ENCODE measurements around the gene FHIP1B.

FHIP1B gene

GRCh38 chr11:6200975-6201374 lies 33.5 kb downstream of the FHIP1B start:
- H3K79me2 ChIP-seq (ENCODE audit: insufficient read depth, low read length), result no peaks in the 10 kb centered on the region
- ATAC-seq (ENCODE audit: insufficient read depth, low read depth) (no peak), DNase-seq (no peak)
- H3K4me3 ChIP-seq (ENCODE audit: low read depth in 1 of 2, low read length in 2 of 2), result no peak overlapping the region
- H2AFZ ChIP-seq (ENCODE audit: low read depth, low read length), result no peak overlapping the region
- 0 out of 2 replicates have a peak, but pooled peaks cover 5% of the 10 kb centered on the region for H3K36me3 ChIP-seq (ENCODE audit: insufficient read depth, low read length)
- H3K9ac ChIP-seq (ENCODE audit: low read depth, low read length), result no peak overlapping the region
- no peaks in the 10 kb centered on the region for H3K4me1 ChIP-seq (ENCODE audit: insufficient read depth, low read length)
- no peaks in the 10 kb centered on the region for H3K27me3 ChIP-seq (ENCODE audit: insufficient read depth, low read length, poor library complexity)
- H4K20me1 ChIP-seq (ENCODE audit: insufficient read depth, low read length), result no peaks in the 10 kb centered on the region
- H3K4me2 ChIP-seq (ENCODE audit: insufficient read depth, low read length), result no peak overlapping the region
- no peak for TF ChIP-seq CTCF (IDR thresholded peaks at IDR 0.05; ENCODE audit: borderline replicate concordance, extremely low read depth, low read length, poor library complexity, severe bottlenecking)
- no peak for TF ChIP-seq EZH2 (IDR thresholded peaks at IDR 0.05; ENCODE audit: borderline replicate concordance, low read depth, low read length, severe bottlenecking)
- H3K9me3 ChIP-seq (ENCODE audit: insufficient read depth, low read length, severe bottlenecking), result no peaks in the 10 kb centered on the region
- no peak overlapping the region for H3K27ac ChIP-seq (ENCODE audit: low read length)

GRCh38 chr11:6199174-6199810 lies 35.1 kb downstream of the FHIP1B start, which contains the start of gene OR52W1:
Gene OR52W1 (plus strand): TSS chr11:6199224. CDS start chr11:6199224, 0 bp downstream.
- Histone ChIP-seq H3K27me3 (ENCODE audit: insufficient read depth, low read length, poor library complexity) (no peaks in the 10 kb centered on the region), H3K4me3 (ENCODE audit: low read depth in 1 of 2, low read length in 2 of 2) (no peak within 1 kb of the TSS), H3K9me3 (ENCODE audit: insufficient read depth, low read length, severe bottlenecking) (no peaks in the 10 kb centered on the region), H3K27ac (ENCODE audit: low read length) (no peak within 1 kb of the TSS), H4K20me1 (ENCODE audit: insufficient read depth, low read length) (no peaks in the 10 kb centered on the region), H3K36me3 (ENCODE audit: insufficient read depth, low read length) (no peaks in the 10 kb centered on the region), H3K4me2 (ENCODE audit: insufficient read depth, low read length) (no peak within 1 kb of the TSS), H3K9ac (ENCODE audit: low read depth, low read length) (no peak within 1 kb of the TSS), H3K79me2 (ENCODE audit: insufficient read depth, low read length) (no peaks in the 10 kb centered on the region), H2AFZ (ENCODE audit: low read depth, low read length) (no peak within 1 kb of the TSS), H3K4me1 (ENCODE audit: insufficient read depth, low read length) (no peaks in the 10 kb centered on the region)
- no peak for ATAC-seq (ENCODE audit: insufficient read depth, low read depth)
- no peak for DNase-seq
- TF ChIP-seq CTCF (IDR thresholded peaks at IDR 0.05; ENCODE audit: borderline replicate concordance, extremely low read depth, low read length, poor library complexity, severe bottlenecking) (no peak), EZH2 (IDR thresholded peaks at IDR 0.05; ENCODE audit: borderline replicate concordance, low read depth, low read length, severe bottlenecking) (no peak)

DNA sequence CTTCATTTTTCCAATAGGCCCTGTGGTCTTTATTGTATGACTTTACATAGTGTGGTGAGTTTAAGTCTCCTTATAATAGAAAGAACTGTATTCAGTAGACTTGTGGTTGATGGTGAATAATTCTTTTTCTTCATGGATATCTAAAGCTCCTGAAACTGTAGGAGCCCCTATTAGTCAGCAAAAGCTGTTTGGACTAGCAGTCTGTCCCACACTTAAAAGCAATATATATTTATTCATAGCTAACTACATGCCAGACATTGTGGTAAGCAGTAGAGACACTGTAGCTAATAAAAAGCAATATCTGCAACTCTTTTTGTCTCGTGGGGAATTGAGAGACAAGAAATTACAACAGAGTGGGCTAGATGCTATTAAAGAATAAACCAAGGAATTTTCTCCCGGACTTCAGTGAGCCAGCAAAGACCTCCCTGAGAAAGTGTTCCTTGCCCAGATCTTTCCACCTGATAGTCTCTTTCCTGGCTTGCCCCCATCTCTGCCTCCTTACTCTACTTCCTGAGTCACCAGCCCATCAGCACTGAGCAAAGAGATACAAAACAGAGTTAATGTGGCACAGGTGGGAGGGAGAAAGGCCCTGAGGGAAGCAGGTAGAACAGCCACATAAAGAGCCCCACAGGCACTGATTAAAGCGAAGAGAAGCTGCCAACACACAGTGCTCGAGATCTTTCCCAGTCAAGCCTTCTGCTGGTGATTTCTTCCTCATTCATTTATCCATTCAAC lies 36.8 kb downstream of the FHIP1B start:
- no peak for ATAC-seq (ENCODE audit: insufficient read depth, low read depth)
- Histone ChIP-seq H3K27me3 (ENCODE audit: insufficient read depth, low read length, poor library complexity) (no peaks in the 10 kb centered on the region), H3K79me2 (ENCODE audit: insufficient read depth, low read length) (no peaks in the 10 kb centered on the region), H3K9ac (ENCODE audit: low read depth, low read length) (no peak overlapping the region), H3K4me2 (ENCODE audit: insufficient read depth, low read length) (no peak overlapping the region), H3K27ac (ENCODE audit: low read length) (no peak overlapping the region), H3K36me3 (ENCODE audit: insufficient read depth, low read length) (no peaks in the 10 kb centered on the region), H3K9me3 (ENCODE audit: insufficient read depth, low read length, severe bottlenecking) (no peaks in the 10 kb centered on the region), H3K4me3 (ENCODE audit: low read depth in 1 of 2, low read length in 2 of 2) (no peak overlapping the region), H4K20me1 (ENCODE audit: insufficient read depth, low read length) (no peaks in the 10 kb centered on the region), H3K4me1 (ENCODE audit: insufficient read depth, low read length) (no peaks in the 10 kb centered on the region), H2AFZ (ENCODE audit: low read depth, low read length) (no peak overlapping the region)
- DNase-seq, result no peak
- TF ChIP-seq EZH2 (IDR thresholded peaks at IDR 0.05; ENCODE audit: borderline replicate concordance, low read depth, low read length, severe bottlenecking) (no peak), CTCF (IDR thresholded peaks at IDR 0.05; ENCODE audit: borderline replicate concordance, extremely low read depth, low read length, poor library complexity, severe bottlenecking) (no peak)

Measured in DND-41 (cell line).